ENCODE measurements around the gene CHMP2B. TPM values are rescaled to one million over a fixed set of nuclear protein-coding genes. Genes with fewer than 3 reads are reported as not detected.
"Not testable (repeated sequence)": the region's sequence is repeated elsewhere in the genome, so short reads cannot be mapped to it uniquely, and the experiment has no call there.

CHMP2B gene
- total RNA-seq, 1 donor from 2014 or later = 28.2 TPM

DNA sequence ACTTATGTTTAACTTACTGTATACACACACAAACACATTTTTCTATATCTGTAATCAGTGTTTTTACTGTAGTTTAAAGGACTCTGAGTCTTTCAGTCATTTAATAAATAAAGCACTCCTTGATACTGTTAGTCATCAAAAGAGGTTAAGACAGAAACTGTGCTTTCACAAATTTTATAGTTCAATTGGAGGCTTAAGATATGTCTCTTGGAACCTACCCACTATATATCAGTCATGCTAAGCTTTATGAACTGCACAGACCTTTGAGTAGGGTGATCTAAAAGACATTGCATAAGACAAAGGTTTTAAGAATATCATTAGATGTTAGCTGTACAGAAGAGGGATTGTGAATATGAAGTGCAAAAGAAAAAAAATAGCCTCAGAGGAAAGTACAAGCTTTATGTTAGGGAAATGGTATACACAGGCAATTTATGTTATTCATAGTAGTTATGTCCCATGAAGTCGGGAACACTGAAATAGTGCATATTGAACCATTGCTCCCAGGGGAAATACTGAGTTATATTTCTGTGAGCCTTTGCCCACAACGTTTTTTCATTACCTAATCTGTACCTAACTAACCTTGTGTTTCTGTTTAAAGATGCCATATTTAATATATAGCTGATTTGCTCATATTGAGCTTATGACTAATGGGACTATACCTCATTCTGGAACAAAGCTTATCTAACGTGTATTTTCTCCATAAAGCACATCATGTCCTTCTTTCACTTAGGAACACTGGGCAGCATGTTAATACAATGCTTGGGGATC is 19.7 kb downstream of the CHMP2B start:
- DNase-seq (ENCODE audit: extremely low spot score in 2 of 2) = no peak
- H3K4me1 ChIP-seq = no peaks in the 10 kb centered on the region
- TF ChIP-seq POLR2AphosphoS5 (IDR thresholded peaks at IDR 0.05; ENCODE audit: insufficient read depth in 1 of 2, low read depth in 1 of 2) (no peak), POLR2A (IDR thresholded peaks at IDR 0.05) (no peak)
- TF ChIP-seq, protein P1, sequence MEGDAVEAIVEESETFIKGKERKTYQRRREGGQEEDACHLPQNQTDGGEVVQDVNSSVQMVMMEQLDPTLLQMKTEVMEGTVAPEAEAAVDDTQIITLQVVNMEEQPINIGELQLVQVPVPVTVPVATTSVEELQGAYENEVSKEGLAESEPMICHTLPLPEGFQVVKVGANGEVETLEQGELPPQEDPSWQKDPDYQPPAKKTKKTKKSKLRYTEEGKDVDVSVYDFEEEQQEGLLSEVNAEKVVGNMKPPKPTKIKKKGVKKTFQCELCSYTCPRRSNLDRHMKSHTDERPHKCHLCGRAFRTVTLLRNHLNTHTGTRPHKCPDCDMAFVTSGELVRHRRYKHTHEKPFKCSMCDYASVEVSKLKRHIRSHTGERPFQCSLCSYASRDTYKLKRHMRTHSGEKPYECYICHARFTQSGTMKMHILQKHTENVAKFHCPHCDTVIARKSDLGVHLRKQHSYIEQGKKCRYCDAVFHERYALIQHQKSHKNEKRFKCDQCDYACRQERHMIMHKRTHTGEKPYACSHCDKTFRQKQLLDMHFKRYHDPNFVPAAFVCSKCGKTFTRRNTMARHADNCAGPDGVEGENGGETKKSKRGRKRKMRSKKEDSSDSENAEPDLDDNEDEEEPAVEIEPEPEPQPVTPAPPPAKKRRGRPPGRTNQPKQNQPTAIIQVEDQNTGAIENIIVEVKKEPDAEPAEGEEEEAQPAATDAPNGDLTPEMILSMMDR (IDR thresholded peaks at IDR 0.05) = no peak
- peaks cover 0 to 22% of the 10 kb centered on the region in 2 donors for H3K36me3 ChIP-seq
- no peaks in the 10 kb centered on the region for H3K9me3 ChIP-seq
- H3K27ac ChIP-seq = no peak overlapping the region
- intact Hi-C loops (cut with DNase I) = no loop called here
- H3K4me3 ChIP-seq = no peak overlapping the region
- no peaks in the 10 kb centered on the region for H3K27me3 ChIP-seq

DNA sequence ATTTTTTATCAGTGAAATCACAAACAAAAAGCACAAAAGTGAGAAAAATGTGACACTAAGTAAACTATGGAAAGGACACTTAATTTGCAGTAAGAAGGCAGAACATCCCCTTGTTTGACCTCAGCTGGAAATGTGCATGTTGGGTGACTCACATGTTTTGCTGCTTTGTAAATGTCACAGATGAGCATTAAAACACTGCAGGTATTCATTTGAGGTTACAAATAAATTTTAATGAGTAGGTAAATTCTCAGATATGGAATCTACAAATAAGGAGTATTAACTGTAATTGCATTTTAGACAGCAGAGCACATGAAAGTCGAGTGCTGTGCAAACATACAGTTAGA is 20.3 kb downstream of the CHMP2B start:
- intact Hi-C loops (cut with DNase I) = no loop called here

DNA sequence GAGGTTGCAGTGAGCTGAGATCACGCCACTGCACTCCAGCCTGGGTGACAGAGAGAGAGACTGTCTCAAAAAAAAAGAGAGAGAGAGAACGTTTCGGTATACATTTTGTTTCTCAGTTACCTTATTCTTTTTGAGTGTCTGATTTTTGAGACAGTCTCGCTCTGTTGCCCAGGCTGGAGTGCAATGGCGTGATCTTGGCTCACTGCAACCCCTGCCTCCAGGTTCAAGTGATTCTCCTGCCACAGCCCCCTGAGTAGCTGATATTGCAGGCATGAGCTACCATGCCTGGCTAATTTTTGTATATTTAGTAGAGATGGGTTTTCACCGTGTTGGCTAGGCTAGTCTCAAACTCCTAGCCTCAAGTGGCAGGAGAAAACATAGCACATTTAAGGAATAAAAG is 21.1 kb downstream of the CHMP2B start:
- H3K4me3 ChIP-seq; DNase-seq (ENCODE audit: extremely low spot score in 2 of 2); H3K27me3 ChIP-seq; H3K4me1 ChIP-seq; H3K27ac ChIP-seq; intact Hi-C loops (cut with DNase I); H3K9me3 ChIP-seq: not testable (repeated sequence)
- peaks cover 0 to 36% of the 10 kb centered on the region in 2 donors for H3K36me3 ChIP-seq

More for the DNA sequence above, 20.3 kb downstream of the CHMP2B start:
- Histone ChIP-seq H3K27me3 (no peaks in the 10 kb centered on the region), H3K4me3 (no peak overlapping the region), H3K36me3 (peaks cover 0 to 28% of the 10 kb centered on the region in 2 donors), H3K9me3 (no peaks in the 10 kb centered on the region), H3K4me1 (no peaks in the 10 kb centered on the region), H3K27ac (no peak overlapping the region)
- TF ChIP-seq POLR2AphosphoS5 (IDR thresholded peaks at IDR 0.05; ENCODE audit: insufficient read depth in 1 of 2, low read depth in 1 of 2) = no peak
- DNase-seq (ENCODE audit: extremely low spot score in 2 of 2) = no peak

DNA sequence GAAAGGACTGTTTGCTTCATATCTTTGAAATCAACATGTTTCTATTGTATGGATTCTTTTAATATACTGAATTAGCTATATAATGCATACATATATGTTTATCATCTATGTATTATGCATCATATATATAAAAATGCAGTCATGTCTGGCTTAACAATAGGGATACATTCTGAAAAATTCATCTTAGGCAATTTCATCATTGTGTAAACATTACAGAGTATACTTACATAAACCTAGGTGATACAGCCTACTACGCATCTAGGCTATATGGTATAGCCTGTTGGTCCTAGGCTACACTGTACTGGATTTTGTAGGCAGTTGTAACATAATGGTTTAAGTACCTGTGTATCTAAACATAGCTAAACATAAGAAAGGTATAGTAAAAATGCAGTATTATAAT is 21.7 kb downstream of the CHMP2B start:
- Histone ChIP-seq H3K9me3 (no peaks in the 10 kb centered on the region), H3K4me3 (no peak overlapping the region), H3K27ac (no peak overlapping the region), H3K36me3 (peaks cover 0 to 42% of the 10 kb centered on the region in 2 donors), H3K4me1 (no peaks in the 10 kb centered on the region), H3K27me3 (no peaks in the 10 kb centered on the region)
- no peak for TF ChIP-seq POLR2A (IDR thresholded peaks at IDR 0.05)
- TF ChIP-seq POLR2AphosphoS5 (IDR thresholded peaks at IDR 0.05; ENCODE audit: insufficient read depth in 1 of 2, low read depth in 1 of 2) = no peak
- TF ChIP-seq, protein P1 (IDR thresholded peaks at IDR 0.05) = no peak
- intact Hi-C loops (cut with DNase I) = no loop called here
- DNase-seq (ENCODE audit: extremely low spot score in 2 of 2) = no peak

DNA sequence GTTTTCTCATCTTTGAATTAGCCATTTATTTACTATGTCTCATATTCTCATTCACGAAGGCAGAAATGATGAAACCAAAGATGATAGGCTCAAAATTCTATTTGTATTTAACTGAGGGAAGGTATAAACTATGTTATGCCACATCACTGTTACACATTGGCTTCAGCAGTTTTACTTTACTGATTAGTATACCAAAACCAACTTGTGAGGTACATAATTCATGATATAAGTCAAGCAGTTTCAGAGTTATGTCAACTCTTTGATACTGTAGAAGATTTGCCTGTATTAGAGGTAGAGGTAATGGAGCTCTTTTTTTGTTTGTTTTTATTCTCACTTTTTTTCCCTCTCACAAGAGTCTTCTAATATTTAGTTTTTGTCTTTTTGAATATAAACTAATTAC is 22.9 kb downstream of the CHMP2B start:
- no peaks in the 10 kb centered on the region for H3K27me3 ChIP-seq
- DNase-seq (ENCODE audit: extremely low spot score in 2 of 2) = no peak
- H3K4me1 ChIP-seq = no peaks in the 10 kb centered on the region
- H3K9me3 ChIP-seq = no peaks in the 10 kb centered on the region
- TF ChIP-seq, protein P1 (IDR thresholded peaks at IDR 0.05) = no peak
- TF ChIP-seq POLR2A (IDR thresholded peaks at IDR 0.05) (no peak), POLR2AphosphoS5 (IDR thresholded peaks at IDR 0.05; ENCODE audit: insufficient read depth in 1 of 2, low read depth in 1 of 2) (no peak)
- H3K4me3 ChIP-seq = no peak overlapping the region
- H3K36me3 ChIP-seq = peaks cover 0 to 48% of the 10 kb centered on the region in 2 donors
- intact Hi-C loops (cut with DNase I) = no loop called here
- H3K27ac ChIP-seq = no peak overlapping the region

DNA sequence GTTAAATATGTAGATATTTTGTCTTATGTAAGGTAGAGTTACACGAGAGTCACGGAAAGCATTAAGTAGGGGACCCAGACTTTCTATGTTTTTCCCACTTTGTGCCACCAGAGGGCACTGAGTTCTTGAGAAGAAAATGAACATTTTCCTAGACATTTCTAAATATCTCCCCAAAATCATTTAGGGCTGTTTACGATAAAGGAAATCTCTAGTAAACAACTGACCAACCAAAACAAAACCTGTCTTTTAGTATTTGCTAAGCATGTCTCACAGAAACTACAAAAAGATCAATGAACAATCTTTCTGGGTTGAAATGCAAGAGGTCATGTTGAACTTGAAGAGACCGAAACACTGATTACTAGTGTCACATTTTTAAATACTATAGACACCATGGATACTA is 33.2 kb downstream of the CHMP2B start:
- H3K4me1 ChIP-seq = no peaks in the 10 kb centered on the region
- H3K36me3 ChIP-seq = no peaks in the 10 kb centered on the region
- no peaks in the 10 kb centered on the region for H3K27me3 ChIP-seq
- no peak for DNase-seq (ENCODE audit: extremely low spot score in 2 of 2)
- intact Hi-C loops (cut with DNase I) = no loop called here
- H3K27ac ChIP-seq = no peak overlapping the region
- H3K4me3 ChIP-seq = no peak overlapping the region
- TF ChIP-seq, protein P1 (IDR thresholded peaks at IDR 0.05) = peak in 1 of 3 experiments; percentile 42
- no peak for TF ChIP-seq POLR2AphosphoS5 (IDR thresholded peaks at IDR 0.05; ENCODE audit: insufficient read depth in 1 of 2, low read depth in 1 of 2)
- no peaks in the 10 kb centered on the region for H3K9me3 ChIP-seq
